Neuron (in vitro differentiated cells): ENCODE data around the gene FPR2.

Experiments used
- H2AFZ ChIP-seq: one replicate; pipeline ENCODE4 v1.6.1; 2013; ENCODE audit warnings: low read depth, mild to moderate bottlenecking, inconsistent platforms, low read length, moderate library complexity
- H3K27me3 ChIP-seq: one replicate; pipeline ENCODE4 v1.6.1; 2013; ENCODE audit warnings: low read length; ENCODE audit not compliant: insufficient read depth
- H3K36me3 ChIP-seq: one replicate; pipeline ENCODE4 v1.6.1; 2013; ENCODE audit warnings: low read length; ENCODE audit not compliant: insufficient read depth
- H3K4me1 ChIP-seq: one replicate; pipeline ENCODE4 v1.6.1; 2013; ENCODE audit warnings: low read length; ENCODE audit not compliant: insufficient read depth
- H3K4me3 ChIP-seq: 2 replicates; pipeline ENCODE4 v1.5.1; 2013; ENCODE audit warnings: mild to moderate bottlenecking, low read length, moderate library complexity
- H3K9me3 ChIP-seq: one replicate; pipeline ENCODE4 v1.6.1; 2013; ENCODE audit warnings: low read length

FPR2 gene

DNA sequence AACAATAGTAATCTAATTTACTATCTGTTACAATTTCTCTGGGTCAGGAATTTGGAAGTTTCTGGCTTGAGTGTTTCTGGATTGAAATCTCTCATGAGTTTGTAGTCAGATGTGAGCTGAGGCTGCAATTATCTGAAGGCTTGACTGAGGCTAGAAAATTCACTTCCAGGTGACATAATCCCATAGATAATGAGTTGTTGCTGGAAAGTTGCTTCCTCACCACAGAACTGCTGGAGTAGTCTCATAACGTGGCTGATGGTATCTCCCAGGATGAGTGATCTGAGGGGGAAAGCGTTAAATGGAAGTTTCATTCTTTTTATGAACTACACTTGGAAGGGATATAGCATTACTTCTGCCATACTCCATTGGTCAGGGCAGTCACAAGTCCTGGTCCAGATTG, 18.7 kb downstream of the FPR2 start:
- Histone ChIP-seq H3K9me3 (no peaks in the 10 kb centered on the region), H3K27me3 (no peaks in the 10 kb centered on the region), H3K4me1 (no peaks in the 10 kb centered on the region), H3K4me3 (no peak overlapping the region), H3K36me3 (no peaks in the 10 kb centered on the region), H2AFZ (no peak overlapping the region)

DNA sequence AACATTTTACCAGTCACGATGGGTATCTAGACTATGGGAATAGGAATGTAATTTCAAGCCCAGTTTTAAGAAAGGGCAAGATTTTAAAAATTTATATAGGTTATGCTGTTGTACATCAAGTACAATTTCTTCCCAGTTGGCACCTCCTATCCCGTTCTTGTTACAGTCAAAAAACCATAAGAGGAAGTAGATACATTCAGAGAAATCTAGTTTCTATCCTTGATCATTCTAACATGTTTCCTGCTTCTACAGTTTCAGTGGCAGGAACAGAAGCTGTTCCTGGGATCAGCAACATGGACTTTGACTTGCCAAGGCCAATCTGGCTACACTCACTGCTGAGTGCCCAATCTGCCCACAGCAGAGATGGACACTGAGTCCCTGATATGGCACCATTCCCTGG, 19.3 kb downstream of the FPR2 start:
- Histone ChIP-seq H2AFZ (no peak overlapping the region), H3K4me3 (no peak overlapping the region), H3K27me3 (no peaks in the 10 kb centered on the region)

DNA sequence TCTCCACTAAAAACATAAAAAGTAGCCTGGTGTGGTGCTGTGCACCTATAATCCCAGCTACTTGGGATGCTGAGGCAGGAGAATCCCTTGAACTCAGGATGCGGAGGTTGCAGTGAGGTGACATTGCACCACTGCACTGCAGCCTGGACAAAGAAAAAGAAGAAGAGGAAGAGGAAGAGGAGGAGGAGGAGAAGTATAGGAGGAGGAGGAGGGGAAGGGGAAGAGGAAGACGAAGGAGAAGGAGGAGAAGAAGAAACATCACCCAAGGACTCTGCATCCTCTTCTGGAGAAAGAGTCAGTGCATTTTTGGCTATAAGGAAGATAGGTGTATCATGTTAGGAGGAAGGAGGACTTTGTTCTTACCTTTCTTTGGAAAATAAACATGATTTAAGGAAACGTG, 21.0 kb downstream of the FPR2 start:
- Histone ChIP-seq H3K4me3 (no peak overlapping the region), H3K27me3 (no peaks in the 10 kb centered on the region), H3K4me1 (no peaks in the 10 kb centered on the region), H3K9me3 (no peaks in the 10 kb centered on the region), H2AFZ (no peak overlapping the region), H3K36me3 (no peaks in the 10 kb centered on the region)

More for the DNA sequence above, 19.3 kb downstream of the FPR2 start:
- H3K36me3 ChIP-seq = no peaks in the 10 kb centered on the region
- no peaks in the 10 kb centered on the region for H3K9me3 ChIP-seq
- no peaks in the 10 kb centered on the region for H3K4me1 ChIP-seq

DNA sequence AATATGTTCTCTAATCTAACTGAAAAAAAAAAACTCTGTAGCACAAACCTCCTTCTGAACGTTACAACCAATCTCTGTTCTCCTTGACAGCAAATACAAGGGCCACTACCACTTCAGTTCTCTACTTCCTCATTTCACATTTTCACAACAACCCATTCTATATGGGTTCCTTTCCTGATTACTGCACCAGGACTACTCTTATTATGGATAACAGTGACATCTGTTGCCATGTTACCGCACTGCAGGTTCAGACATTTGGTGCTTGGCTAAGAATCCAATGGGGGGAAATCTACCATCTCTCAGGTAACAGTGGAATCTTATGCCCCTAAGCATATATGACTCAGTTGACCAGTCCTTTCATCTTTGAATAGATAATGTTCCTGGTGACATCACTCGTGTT, 22.4 kb downstream of the FPR2 start:
- no peak overlapping the region for H3K4me3 ChIP-seq
- no peaks in the 10 kb centered on the region for H3K9me3 ChIP-seq
- no peak overlapping the region for H2AFZ ChIP-seq
- H3K4me1 ChIP-seq = no peaks in the 10 kb centered on the region
- no peaks in the 10 kb centered on the region for H3K36me3 ChIP-seq
- H3K27me3 ChIP-seq = no peaks in the 10 kb centered on the region

DNA sequence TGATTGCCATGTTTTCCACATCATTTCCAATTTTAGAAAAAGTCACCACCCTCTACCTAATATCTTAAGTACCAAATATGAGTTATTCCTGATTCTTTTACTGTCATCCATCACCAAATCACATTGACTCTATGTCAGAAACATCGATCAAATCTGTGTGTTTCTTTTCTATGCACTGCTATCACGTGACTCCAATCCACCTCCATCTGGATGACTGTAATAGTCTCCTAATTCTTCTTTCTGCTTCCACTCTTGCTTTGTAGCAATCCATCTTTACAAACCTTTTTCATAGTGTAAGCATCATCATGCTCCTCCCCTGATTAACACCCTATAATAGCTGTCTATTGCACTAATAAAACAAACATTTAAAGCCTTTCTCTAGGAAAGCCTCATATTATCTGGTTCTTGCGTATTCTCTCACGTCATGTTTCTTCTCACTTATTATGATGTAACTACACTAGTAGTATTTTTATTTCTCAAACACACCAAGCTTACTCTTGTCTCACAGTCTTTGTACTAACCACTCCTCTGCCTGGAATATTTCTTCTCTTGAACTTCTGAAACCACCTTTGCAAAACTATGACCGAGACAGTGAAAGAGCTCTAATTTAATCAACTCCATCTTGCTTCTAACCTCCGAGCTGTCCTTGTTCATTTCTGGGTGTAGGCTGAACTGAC, 23.3 kb downstream of the FPR2 start:
- no peaks in the 10 kb centered on the region for H3K9me3 ChIP-seq
- no peaks in the 10 kb centered on the region for H3K4me1 ChIP-seq
- H3K27me3 ChIP-seq = no peaks in the 10 kb centered on the region
- no peaks in the 10 kb centered on the region for H3K36me3 ChIP-seq
- H2AFZ ChIP-seq = no peak overlapping the region
- no peak overlapping the region for H3K4me3 ChIP-seq

DNA sequence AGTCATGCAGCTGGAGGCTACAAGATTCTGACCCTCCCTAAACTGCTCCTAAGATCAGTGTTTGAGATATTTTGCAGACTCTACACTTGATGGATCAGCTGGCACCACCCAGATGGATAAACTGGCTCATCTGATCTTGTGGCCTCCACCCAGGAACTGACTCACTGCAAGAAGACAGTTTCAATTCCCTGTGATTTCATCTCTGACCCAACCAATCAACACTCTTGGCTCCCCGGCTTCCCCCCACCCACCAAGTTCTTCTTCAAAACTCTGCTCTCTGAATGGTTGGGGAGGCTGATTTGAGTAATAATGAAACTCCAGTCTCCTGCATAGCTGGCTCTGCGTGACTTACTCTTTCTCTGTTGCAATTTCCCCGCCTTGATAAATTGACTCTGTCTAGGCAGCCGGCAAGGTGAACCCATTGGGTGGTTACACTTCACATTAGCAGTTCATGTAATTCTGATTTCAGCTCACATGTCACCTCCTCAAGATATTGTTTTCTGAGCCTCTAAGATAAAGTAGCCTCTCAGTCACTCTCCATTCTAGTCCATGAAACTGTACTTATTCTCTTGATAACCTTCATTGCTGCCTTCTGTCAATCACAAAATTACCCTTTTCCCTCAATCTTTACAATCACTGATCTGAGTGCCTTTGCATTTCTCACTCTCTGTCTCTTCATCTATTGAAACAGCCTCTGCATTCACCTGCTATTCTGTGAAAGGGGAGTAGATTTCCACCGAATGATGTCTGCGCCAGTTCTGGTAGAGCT, 24.1 kb downstream of the FPR2 start:
- H3K4me1 ChIP-seq = no peaks in the 10 kb centered on the region
- H2AFZ ChIP-seq = no peak overlapping the region
- no peaks in the 10 kb centered on the region for H3K27me3 ChIP-seq
- H3K36me3 ChIP-seq = no peaks in the 10 kb centered on the region
- no peaks in the 10 kb centered on the region for H3K9me3 ChIP-seq
- H3K4me3 ChIP-seq = no peak overlapping the region

DNA sequence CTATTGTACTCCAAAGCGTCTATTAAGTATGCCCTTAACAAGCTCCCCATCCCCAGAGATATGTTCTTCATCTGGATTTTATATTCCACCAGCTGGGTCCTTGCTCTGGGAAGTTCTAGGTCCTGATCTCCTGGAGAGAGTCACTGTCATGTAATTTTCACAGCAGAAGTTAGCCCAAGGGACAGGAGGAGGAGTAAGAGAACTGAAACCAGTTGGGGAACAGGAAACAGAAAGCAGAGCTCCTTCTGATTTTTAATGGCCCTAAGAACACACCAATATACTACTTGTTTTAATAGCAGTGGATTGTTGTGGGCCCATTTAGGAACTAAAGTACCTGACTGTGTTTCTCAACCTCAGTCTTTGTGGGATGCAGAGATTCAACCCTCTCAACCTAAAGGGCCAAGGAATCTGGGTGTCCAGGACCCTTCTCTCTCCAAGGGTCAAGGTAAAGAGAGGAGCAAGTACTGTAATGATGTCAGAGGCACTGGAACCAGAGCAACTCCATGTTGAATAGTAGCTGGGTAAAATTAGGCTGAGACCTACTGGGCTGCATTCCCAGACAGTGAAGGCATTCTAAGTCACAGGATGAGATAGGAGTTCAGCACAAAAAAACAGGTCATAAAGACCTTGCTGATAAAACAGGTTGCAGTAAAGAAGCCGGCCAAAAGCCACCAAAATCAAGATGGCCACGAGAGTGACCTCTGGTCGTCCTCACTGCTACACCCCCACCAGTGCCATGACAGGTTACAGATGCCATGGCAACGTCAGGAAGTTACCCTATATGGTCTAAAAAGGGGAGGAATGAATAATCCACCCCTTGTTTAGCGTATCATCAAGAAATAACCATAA, 25.9 kb downstream of the FPR2 start:
- Histone ChIP-seq H3K4me1 (no peaks in the 10 kb centered on the region), H3K36me3 (no peaks in the 10 kb centered on the region), H3K27me3 (no peaks in the 10 kb centered on the region), H2AFZ (no peak overlapping the region), H3K4me3 (no peak overlapping the region), H3K9me3 (no peaks in the 10 kb centered on the region)

DNA sequence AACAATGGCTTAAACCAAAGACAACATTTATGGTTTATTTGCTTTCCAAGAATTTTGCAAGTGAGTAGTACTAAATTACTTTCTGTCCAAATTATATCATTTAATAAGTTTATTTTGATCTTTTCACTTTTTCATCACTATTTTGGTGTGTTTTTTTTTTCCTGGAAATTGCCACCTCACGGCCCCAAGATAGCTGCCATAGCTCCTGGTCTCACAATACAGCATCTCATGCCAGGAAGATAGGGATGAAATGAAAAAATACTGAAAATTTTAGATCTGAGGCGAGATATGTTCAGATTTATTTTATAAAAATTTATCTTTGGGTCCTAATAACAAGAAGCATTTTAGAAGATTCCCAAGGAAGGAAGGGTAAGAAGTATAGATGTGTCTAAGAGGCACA, 27.0 kb downstream of the FPR2 start:
- Histone ChIP-seq H3K9me3 (no peaks in the 10 kb centered on the region), H3K4me3 (no peak overlapping the region), H3K27me3 (no peaks in the 10 kb centered on the region), H3K36me3 (no peaks in the 10 kb centered on the region), H2AFZ (no peak overlapping the region), H3K4me1 (no peaks in the 10 kb centered on the region)

DNA sequence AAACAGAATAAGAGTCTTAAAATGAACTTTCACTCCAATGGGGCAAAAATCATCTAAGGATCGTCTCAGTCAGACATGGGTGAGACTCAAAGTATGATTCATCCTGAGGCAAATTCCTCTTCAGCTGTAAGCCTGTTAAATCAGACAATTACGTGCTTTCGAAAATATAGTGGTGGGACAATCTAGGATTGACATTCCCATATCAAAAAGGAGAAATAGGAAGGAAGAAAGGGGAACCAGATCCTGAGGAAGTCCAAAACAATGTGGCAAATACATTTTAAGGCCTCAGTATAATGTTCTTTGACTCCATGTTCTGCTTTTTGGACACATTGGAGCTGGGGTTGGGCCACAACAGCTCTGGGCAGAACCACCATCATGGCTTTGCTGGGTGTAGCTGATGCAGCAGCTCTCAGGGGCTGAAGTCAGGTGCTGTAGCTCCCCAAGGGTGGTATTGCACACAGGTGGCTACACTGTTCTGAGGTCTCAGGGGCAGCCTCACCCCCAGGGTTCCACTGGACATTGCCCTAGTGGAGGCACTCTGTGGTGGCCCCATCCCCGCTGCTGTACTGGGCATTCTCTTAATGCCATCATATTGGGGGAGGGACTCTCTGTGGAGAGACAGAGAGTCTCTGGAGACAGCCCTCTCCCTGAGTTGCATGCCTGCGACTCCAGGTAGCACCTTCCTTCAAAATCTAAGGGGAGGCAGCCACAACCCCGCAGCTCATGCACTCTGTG, 28.2 kb downstream of the FPR2 start:
- Histone ChIP-seq H2AFZ (no peak overlapping the region), H3K27me3 (no peaks in the 10 kb centered on the region), H3K9me3 (no peaks in the 10 kb centered on the region), H3K36me3 (no peaks in the 10 kb centered on the region), H3K4me1 (no peaks in the 10 kb centered on the region), H3K4me3 (no peak overlapping the region)

DNA sequence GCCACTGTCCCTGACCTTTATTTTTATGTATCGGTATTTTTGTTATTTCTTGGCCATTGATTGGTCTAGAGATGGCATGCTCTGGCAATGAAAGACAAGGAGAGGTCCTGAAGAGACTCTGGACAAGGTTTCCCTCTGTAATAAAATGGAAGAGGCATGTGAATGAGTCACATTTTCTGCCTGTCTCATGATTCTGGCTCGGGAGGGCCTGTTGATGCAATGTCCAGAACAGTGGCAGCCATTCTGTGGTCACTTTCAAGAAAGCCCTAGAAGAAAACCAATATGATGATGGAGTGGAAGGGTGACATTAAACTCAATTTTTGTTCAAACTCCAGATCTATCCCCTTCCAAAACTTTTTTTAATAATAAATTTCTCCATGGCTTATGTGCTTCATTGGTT, 32.0 kb downstream of the FPR2 start:
- no peak overlapping the region for H2AFZ ChIP-seq
- H3K9me3 ChIP-seq = no peaks in the 10 kb centered on the region
- H3K36me3 ChIP-seq = no peaks in the 10 kb centered on the region
- no peaks in the 10 kb centered on the region for H3K4me1 ChIP-seq
- H3K27me3 ChIP-seq = no peaks in the 10 kb centered on the region
- H3K4me3 ChIP-seq = no peak overlapping the region

DNA sequence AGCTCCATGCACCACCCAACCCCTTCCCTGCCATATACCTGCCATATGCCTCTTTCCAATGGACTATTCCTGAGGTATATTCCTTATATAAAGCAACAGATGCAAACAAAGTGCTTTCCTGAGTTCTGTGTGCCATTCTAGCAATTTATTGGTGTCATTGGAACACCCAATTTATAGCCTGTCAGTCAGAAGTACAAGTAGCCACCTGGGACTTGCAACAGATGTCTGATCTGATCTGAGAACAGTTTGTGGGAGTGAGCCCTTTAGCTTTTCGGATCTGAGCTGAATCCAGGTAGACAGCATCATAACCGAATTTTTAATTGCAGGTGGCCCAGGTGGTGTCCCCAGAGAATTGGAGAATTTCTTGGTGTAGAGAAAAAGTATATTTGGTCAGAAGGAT, 33.0 kb downstream of the FPR2 start:
- no peak overlapping the region for H3K4me3 ChIP-seq
- H3K9me3 ChIP-seq = no peaks in the 10 kb centered on the region
- H3K4me1 ChIP-seq = no peaks in the 10 kb centered on the region
- no peak overlapping the region for H2AFZ ChIP-seq
- H3K36me3 ChIP-seq = no peaks in the 10 kb centered on the region
- no peaks in the 10 kb centered on the region for H3K27me3 ChIP-seq

DNA sequence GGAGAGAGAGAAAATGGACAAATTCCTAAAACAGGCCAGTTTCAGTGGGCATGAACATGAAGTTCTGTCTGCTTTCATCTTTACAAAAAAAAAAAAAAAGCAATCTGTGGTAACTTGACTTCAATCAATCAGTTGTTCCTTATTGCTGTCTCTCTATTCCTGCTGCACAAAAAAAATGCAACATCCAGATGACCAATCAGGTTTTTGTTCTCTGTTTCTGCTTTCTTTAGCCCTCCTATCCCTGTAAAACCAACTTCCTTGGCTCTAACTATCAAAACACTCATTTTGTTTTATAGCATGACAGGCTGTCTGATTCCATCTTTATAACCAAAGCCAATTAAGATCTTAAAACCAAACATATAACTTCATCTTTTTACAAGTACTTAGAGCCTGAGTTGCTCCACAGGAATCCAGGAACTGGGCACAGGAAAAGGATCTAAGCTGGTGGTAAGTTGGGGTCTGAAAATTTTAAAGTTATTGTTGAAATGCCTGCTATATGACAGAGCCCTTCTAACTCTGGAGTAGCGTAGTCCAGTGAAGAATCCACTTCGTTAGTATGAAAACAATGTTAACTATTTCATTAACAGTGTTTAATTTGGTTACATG, 34.0 kb downstream of the FPR2 start, which contains the start of gene FPR3:
FPR3 (plus strand) TSS at position 273 of the 606 bp plus-strand sequence. CDS start 28,592 bp downstream, outside the sequence.
- no peaks in the 10 kb centered on the region for H3K36me3 ChIP-seq
- H3K9me3 ChIP-seq = peaks cover 3% of the 10 kb centered on the region
- no peaks in the 10 kb centered on the region for H3K4me1 ChIP-seq
- no peak within 1 kb of the TSS for H2AFZ ChIP-seq
- no peak within 1 kb of the TSS for H3K4me3 ChIP-seq
- H3K27me3 ChIP-seq = no peaks in the 10 kb centered on the region
